Measurements from ENCODE around the gene ACAA1. TPM values are rescaled to one million over a fixed set of nuclear protein-coding genes. Genes with fewer than 3 reads are reported as not detected.

Gene ACAA1
- total and polyA plus RNA-seq, 9 of the 15 experiments (the other 6 are each of a cell fraction or from before 2014, with no cell fraction given) = 4.0 to 88.9 (median 57.2) TPM

- TF ChIP-seq SMAD4 (CRISPR knock-in tag; conservative IDR thresholded peaks at IDR 0.05) = no peak; the same call in none of the 2 replicates
- TF ChIP-seq FOXJ2 (tag; IDR thresholded peaks at IDR 0.05) = no peak
- TF ChIP-seq HMBOX1 (IDR thresholded peaks at IDR 0.05) = no peak
- no peak for TF ChIP-seq PRMT5 (CRISPR knock-in tag; IDR thresholded peaks at IDR 0.05)
- 0 out of 2 replicates have a peak, but pooled peaks have one; percentile 42 for TF ChIP-seq FOSL1 (tag; conservative IDR thresholded peaks at IDR 0.05)
- TF ChIP-seq CREB3L1 (IDR thresholded peaks at IDR 0.05; ENCODE audit: borderline replicate concordance, low read depth) = peak; percentile 64; the same call in 1 of the 2 replicates
- peak; percentile 69; the same call in 1 of the 2 replicates for TF ChIP-seq NKRF (IDR thresholded peaks at IDR 0.05; ENCODE audit: borderline replicate concordance)
- TF ChIP-seq LARP7 (IDR thresholded peaks at IDR 0.05) = no peak
- TF ChIP-seq TSHZ1 (CRISPR knock-in tag; IDR thresholded peaks at IDR 0.05) = no peak
- TF ChIP-seq ZBTB11 (CRISPR knock-in tag; IDR thresholded peaks at IDR 0.05) = peak in 1 of 3 experiments; percentile 71; a peak in 2 of 6 replicates
- no peak for TF ChIP-seq RBM15 (IDR thresholded peaks at IDR 0.05; ENCODE audit: insufficient read depth, low read length)
- TF ChIP-seq ZNF263 (CRISPR knock-in tag; IDR thresholded peaks at IDR 0.05; ENCODE audit: borderline replicate concordance) = no peak
- peak; percentile 49; the same call in 1 of the 2 replicates for TF ChIP-seq JUN (IDR thresholded peaks at IDR 0.05; ENCODE audit: borderline replicate concordance, low read depth, low read length)
- TF ChIP-seq JUN (CRISPR knock-in tag; IDR thresholded peaks at IDR 0.05; ENCODE audit: borderline replicate concordance) = 0 out of 2 replicates have a peak, but pooled peaks have one; percentile 86
Measured at GRCh38 chr3:38164952-38165721, 28.2 kb upstream of the ACAA1 start, which contains the start of gene OXSR1 (continued).

Data from K562 (cell line).